ENCODE results near the gene SRGAP2C. TPM values are rescaled to one million over a fixed set of nuclear protein-coding genes. Genes with fewer than 3 reads are reported as not detected.
A peak's percentile ranks its signal among the peaks of the same experiment; 100 is the strongest.
"Not testable (repeated sequence)": the region's sequence is repeated elsewhere in the genome, so short reads cannot be mapped to it uniquely, and the experiment has no call there.

SRGAP2C gene
- total and polyA plus RNA-seq, 2 experiments from 2014 or later: 10.0 to 21.5 TPM

GRCh38 chr1:121200985-121201981, 16.5 kb downstream of the SRGAP2C start:
- H3K4me1 ChIP-seq (ENCODE audit: low read depth); H3K9me3 ChIP-seq (ENCODE audit: low read depth); H3K36me3 ChIP-seq; H3K27me3 ChIP-seq; H3K4me3 ChIP-seq; H3K27ac ChIP-seq: not testable (repeated sequence)
- DNase-seq (ENCODE audit: low read depth in 1 of 2, low spot score in 1 of 2): peak in 1 of 2 donors; percentile 40

DNA sequence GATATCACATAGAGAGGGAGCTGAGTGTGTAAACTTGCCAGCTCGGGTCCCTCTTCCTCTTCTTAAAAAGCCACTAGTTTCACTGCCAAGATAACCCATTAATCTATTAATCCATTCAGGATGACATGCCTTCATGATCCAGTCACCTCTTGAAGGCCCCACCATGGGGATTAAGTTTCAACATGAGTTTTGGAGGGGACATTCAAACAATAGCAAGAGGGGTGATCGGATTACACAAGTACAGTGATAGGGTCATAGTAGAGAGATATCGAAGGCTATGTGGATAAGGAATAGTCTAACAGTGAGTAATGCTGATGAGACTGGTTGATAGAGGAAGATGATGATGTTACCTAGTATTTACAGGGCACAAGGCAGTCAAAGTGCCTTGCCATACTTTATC, 18.2 kb downstream of the SRGAP2C start:
- H3K9me3 ChIP-seq (ENCODE audit: low read depth); H3K4me1 ChIP-seq (ENCODE audit: low read depth): not testable (repeated sequence)

GRCh38 chr1:121205786-121206711, 21.3 kb downstream of the SRGAP2C start:
- not testable (repeated sequence) for H3K27ac ChIP-seq; H3K9me3 ChIP-seq (ENCODE audit: low read depth); DNase-seq (ENCODE audit: low read depth in 1 of 2, low spot score in 1 of 2); H3K27me3 ChIP-seq; H3K4me3 ChIP-seq; H3K4me1 ChIP-seq (ENCODE audit: low read depth); H3K36me3 ChIP-seq

More for the DNA sequence above, 18.2 kb downstream of the SRGAP2C start:
- H3K27ac ChIP-seq; H3K4me3 ChIP-seq; DNase-seq (ENCODE audit: low read depth in 1 of 2, low spot score in 1 of 2); H3K36me3 ChIP-seq; H3K27me3 ChIP-seq: not testable (repeated sequence)

- H3K9me3 ChIP-seq (ENCODE audit: low read depth); H3K36me3 ChIP-seq; H3K4me3 ChIP-seq; H3K27ac ChIP-seq; DNase-seq (ENCODE audit: low read depth in 1 of 2, low spot score in 1 of 2); H3K4me1 ChIP-seq (ENCODE audit: low read depth); H3K27me3 ChIP-seq: not testable (repeated sequence)
Measured at GRCh38 chr1:121207328-121207727, 22.6 kb downstream of the SRGAP2C start.

DNA sequence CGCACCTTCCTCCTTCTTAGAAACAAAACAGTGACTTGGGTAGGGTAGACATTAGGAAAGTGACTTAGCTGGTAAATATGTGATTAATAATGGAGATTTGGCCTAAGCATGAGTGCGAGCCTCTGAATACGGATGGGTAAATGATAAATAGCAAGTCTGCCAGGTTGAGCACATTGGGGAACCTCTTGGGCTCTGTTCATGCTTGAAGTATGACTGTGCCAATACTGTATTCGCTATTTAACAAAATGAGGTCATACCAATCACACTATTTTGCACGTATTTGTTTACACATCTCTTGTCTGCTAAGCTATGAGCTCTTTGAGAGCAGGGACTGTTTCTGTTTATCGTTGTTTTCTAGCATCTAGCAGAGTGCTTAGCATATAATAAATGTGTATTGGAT, 23.6 kb downstream of the SRGAP2C start:
- not testable (repeated sequence) for H3K27me3 ChIP-seq; DNase-seq (ENCODE audit: low read depth in 1 of 2, low spot score in 1 of 2); H3K4me1 ChIP-seq (ENCODE audit: low read depth); H3K27ac ChIP-seq; H3K36me3 ChIP-seq; H3K9me3 ChIP-seq (ENCODE audit: low read depth); H3K4me3 ChIP-seq

DNA sequence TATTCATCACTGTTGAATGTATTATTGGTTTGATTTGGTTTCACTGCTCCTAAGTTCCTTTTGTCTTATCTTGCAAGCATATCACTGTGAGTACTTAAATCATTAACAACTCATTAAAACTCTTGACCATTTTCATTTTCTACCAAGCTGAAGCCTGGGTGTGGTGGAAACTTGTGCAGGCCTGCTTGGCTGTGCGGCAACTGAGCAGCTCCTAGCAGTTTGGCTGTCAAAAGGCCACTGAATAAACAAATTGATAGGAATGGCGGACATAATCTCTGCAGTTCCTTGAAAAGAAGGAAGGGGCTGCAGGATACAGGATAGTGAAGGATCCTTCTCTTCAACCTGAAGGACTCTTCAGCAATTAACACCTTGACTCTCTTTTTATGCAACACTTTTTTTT, 26.0 kb downstream of the SRGAP2C start:
- H3K4me1 ChIP-seq (ENCODE audit: low read depth); H3K27me3 ChIP-seq; DNase-seq (ENCODE audit: low read depth in 1 of 2, low spot score in 1 of 2); H3K4me3 ChIP-seq; H3K9me3 ChIP-seq (ENCODE audit: low read depth); H3K27ac ChIP-seq; H3K36me3 ChIP-seq: not testable (repeated sequence)

GRCh38 chr1:121213491-121213890, 28.7 kb downstream of the SRGAP2C start:
- H3K27ac ChIP-seq; H3K4me1 ChIP-seq (ENCODE audit: low read depth); H3K9me3 ChIP-seq (ENCODE audit: low read depth); H3K27me3 ChIP-seq; H3K4me3 ChIP-seq; H3K36me3 ChIP-seq: not testable (repeated sequence)
- peak; percentile 4 to 48 for DNase-seq (ENCODE audit: low read depth in 1 of 2, low spot score in 1 of 2)

DNA sequence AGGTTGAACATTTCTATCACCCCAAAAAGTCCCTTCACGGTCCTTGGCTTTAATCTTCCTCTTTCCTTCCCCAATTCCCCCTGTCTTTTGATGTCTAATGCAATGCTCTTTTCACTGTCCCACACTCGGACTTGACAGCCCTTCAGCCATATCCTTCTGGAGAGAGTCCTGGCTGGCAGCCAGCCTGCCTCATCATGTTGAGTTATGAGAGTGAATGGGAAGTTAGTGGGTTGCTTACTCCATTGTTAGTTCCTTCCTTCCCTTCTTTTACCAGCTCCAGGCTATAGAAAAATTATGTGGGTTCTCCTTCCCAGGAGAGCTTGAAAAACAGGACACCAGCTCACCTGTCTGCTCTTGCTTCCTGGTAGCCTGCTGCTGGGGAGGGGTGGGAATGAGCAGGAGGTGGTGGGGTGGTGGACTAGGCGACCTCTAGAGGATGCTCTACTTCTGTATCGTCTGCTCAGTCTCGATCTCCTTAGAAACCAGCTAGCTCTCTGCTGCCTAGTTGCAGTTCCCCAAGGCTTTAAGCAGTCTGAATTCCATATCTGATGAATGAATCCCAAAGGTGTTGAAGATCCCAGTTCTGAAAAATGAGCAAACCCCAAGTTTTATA, 29.9 kb downstream of the SRGAP2C start:
- H3K4me3 ChIP-seq; H3K27me3 ChIP-seq; H3K27ac ChIP-seq; H3K4me1 ChIP-seq (ENCODE audit: low read depth); H3K9me3 ChIP-seq (ENCODE audit: low read depth); DNase-seq (ENCODE audit: low read depth in 1 of 2, low spot score in 1 of 2); H3K36me3 ChIP-seq: not testable (repeated sequence)

DNA sequence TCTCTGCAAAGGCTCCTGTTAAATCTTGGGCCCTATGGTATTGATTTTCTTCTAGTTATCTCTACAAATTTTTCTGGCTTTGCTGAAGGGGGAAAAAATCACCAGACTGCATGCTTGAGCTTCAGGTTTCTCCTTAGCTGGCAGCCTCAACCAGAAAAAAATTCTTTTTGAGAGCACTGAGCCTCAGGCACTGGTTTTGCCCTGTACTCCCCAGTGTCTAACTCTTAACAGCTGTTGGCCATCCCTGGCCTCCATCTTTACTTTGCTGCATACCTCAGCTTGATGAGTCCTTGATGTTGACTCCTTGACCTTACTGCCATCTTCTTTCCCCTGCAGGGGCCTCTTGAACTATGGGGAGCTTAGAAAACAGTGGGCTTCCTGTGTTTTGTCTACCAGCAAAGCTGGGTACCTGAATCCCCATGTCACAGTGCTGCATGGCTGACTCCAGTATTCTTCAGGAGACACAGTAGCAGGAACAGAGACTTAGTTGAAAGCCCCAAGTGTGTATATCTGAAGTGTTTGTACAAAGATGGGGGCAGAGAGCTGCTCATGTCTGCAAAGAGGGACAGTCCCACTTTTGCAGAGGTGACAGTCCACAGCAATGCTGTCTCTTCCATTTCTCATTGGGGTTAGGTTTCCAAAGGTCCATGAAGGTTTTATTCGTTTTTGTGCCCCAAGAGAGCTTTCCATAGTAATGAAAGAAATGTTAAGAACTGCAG, 31.1 kb downstream of the SRGAP2C start:
- not testable (repeated sequence) for H3K9me3 ChIP-seq (ENCODE audit: low read depth); H3K4me1 ChIP-seq (ENCODE audit: low read depth); H3K4me3 ChIP-seq; H3K27me3 ChIP-seq; H3K36me3 ChIP-seq; H3K27ac ChIP-seq; DNase-seq (ENCODE audit: low read depth in 1 of 2, low spot score in 1 of 2)

DNA sequence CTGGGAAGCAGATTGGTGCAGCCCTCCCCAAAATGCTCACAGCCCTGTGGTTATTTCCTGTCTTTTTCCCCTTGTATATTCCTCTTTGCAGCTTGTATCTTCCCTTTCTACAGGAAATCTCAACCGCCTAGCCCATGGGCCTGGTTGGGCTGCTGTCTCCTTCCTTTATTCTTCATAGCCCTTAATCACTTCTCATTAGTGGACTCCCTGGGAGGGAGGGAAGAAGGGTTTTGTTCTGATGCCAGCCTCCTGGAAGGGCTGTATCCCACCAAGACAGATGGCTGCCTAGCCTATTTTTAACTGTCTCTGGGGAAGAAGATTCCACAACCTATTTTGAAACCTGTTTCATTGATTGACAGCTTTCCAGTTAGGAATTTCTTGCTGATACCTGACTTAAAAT, 31.9 kb downstream of the SRGAP2C start:
- not testable (repeated sequence) for H3K36me3 ChIP-seq; H3K4me1 ChIP-seq (ENCODE audit: low read depth); H3K9me3 ChIP-seq (ENCODE audit: low read depth); H3K27me3 ChIP-seq; H3K27ac ChIP-seq; H3K4me3 ChIP-seq; DNase-seq (ENCODE audit: low read depth in 1 of 2, low spot score in 1 of 2)

DNA sequence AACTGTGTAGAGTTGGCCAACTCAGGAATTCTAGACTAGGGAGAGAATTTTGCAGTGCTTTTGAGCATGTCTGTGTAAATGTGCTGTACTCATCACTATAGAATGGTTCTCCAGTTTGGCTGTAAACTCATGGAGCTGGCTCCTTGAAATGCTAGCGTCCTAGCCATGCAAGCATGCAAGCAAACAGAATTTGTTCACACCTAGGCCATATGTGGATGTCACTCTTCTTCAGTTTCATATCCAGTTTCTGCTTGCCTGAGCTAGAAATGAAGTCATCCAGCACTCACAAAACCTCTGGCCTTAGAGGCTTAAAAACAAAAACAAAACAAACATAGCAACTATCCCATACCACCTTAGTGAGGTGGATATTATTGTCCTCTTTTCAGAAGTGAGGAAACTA, 37.0 kb downstream of the SRGAP2C start:
- not testable (repeated sequence) for DNase-seq (ENCODE audit: low read depth in 1 of 2, low spot score in 1 of 2); H3K27me3 ChIP-seq; H3K27ac ChIP-seq; H3K36me3 ChIP-seq; H3K9me3 ChIP-seq (ENCODE audit: low read depth); H3K4me3 ChIP-seq; H3K4me1 ChIP-seq (ENCODE audit: low read depth)

GRCh38 chr1:121224714-121225113, 39.9 kb downstream of the SRGAP2C start:
- not testable (repeated sequence) for H3K27me3 ChIP-seq; DNase-seq (ENCODE audit: low read depth in 1 of 2, low spot score in 1 of 2); H3K27ac ChIP-seq; H3K36me3 ChIP-seq; H3K4me1 ChIP-seq (ENCODE audit: low read depth); H3K4me3 ChIP-seq; H3K9me3 ChIP-seq (ENCODE audit: low read depth)

DNA sequence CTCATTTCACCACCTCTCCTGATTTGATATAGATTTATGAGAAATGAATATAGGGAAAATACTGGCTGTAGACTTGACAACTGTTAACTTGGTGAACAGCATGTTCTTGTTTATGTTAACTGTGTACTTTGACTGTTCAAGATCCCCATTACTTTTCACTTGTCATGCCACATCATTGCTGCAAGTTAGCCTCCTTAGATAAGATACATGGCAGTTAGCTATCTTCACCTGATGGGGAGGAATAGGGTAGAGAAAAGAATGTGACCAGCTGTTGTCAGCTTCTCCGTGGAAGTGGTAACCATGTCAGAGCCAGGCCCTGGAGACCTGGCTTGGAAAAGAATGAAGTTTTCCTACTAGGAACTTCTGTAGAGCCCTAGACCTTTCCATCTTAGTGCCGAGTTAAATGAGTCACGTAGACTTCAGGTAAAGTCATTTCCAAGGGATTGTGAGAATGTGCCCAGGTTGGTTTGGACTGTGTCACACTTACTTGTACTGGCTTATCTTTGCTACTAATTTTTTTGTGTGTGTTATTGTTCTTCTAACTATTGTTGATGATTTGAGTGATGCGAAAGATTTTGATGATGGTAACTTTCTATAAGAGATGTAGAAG, 41.6 kb downstream of the SRGAP2C start:
- H3K36me3 ChIP-seq; H3K9me3 ChIP-seq (ENCODE audit: low read depth); DNase-seq (ENCODE audit: low read depth in 1 of 2, low spot score in 1 of 2); H3K27me3 ChIP-seq; H3K27ac ChIP-seq; H3K4me3 ChIP-seq; H3K4me1 ChIP-seq (ENCODE audit: low read depth): not testable (repeated sequence)

Data from cardiac muscle cell (in vitro differentiated cells and primary cell).